ENCODE results near the gene OSBPL10. TPM values are rescaled to one million over a fixed set of nuclear protein-coding genes. Genes with fewer than 3 reads are reported as not detected.

The OSBPL10 gene
- polyA plus RNA-seq, 2 of the 4 experiments (the other 2 are of a cell fraction) = 9.2 to 17.0 TPM

GRCh38 chr3:31624083-31624709, 356.9 kb downstream of the OSBPL10 start (continued):
- TF ChIP-seq PBX3 (IDR thresholded peaks at IDR 0.05) (no peak), POLR2AphosphoS2 (conservative IDR thresholded peaks at IDR 0.05; ENCODE audit: low read length) (no peak), NFE2L2 (conservative IDR thresholded peaks at IDR 0.05; ENCODE audit: low read length) (no peak), EHF (CRISPR knock-in tag; IDR thresholded peaks at IDR 0.05) (no peak)

GRCh38 chr3:31622636-31623288, 358.3 kb downstream of the OSBPL10 start:
- Histone ChIP-seq H3K9me3 (no peaks in the 10 kb centered on the region), H3K4me1 (no peaks in the 10 kb centered on the region), H3K4me3 (no peak overlapping the region), H3K27ac (no peak overlapping the region), H3K4me2 (no peak overlapping the region)
- TF ChIP-seq KDM1A (IDR thresholded peaks at IDR 0.05; ENCODE audit: low read depth) (no peak), NPAS2 (CRISPR knock-in tag; IDR thresholded peaks at IDR 0.05; ENCODE audit: borderline replicate concordance) (no peak)
- DNase-seq (ENCODE audit: low read depth in 1 of 2, low spot score in 1 of 2) (no peak), FAIRE-seq (no peak), ATAC-seq (no peak)
- POLR2A ChIA-PET = no interaction called here
- WGBS (ENCODE audit: missing lambda C conversion rate) = 80% methylated on average over 4 of the region's 4 CpGs
- CTCF ChIA-PET = no interaction called here

- H3K9me3 ChIP-seq = no peaks in the 10 kb centered on the region
- ChIA-PET CTCF (no interaction called here), POLR2A (no interaction called here)
- 88% methylated on average over 3 of the region's 3 CpGs for WGBS (ENCODE audit: missing lambda C conversion rate)
- no peak for ATAC-seq
- TF ChIP-seq CBX2 (IDR thresholded peaks at IDR 0.05; ENCODE audit: borderline replicate concordance, low read depth) (no peak), ZNF302 (CRISPR knock-in tag; IDR thresholded peaks at IDR 0.05) (no peak), FOXS1 (CRISPR knock-in tag; IDR thresholded peaks at IDR 0.05) (no peak), FOSL2 (IDR thresholded peaks at IDR 0.05) (no peak), FOSL2 (CRISPR knock-in tag; IDR thresholded peaks at IDR 0.05) (no peak), REST (IDR thresholded peaks at IDR 0.05) (no peak), NR3C1 (IDR thresholded peaks at IDR 0.05) (no peak), USF2 (IDR thresholded peaks at IDR 0.05) (no peak), SREBF2 (IDR thresholded peaks at IDR 0.05) (no peak), MAFK (IDR thresholded peaks at IDR 0.05; ENCODE audit: partially characterized antibody) (no peak), CTCF (IDR thresholded peaks at IDR 0.05) (no peak), CEBPB (IDR thresholded peaks at IDR 0.05) (no peak), MAX (IDR thresholded peaks at IDR 0.05) (no peak), HOXA7 (CRISPR knock-in tag; IDR thresholded peaks at IDR 0.05) (no peak), MAZ (IDR thresholded peaks at IDR 0.05; ENCODE audit: borderline replicate concordance, low read depth, low read length) (no peak), RARB (CRISPR knock-in tag; IDR thresholded peaks at IDR 0.05) (no peak)
- no peak overlapping the region for H3K4me3 ChIP-seq
- peaks cover under 1% of the 10 kb centered on the region; the same call in 1 of the 3 replicates for H3K4me1 ChIP-seq
- no peak for DNase-seq (ENCODE audit: low read depth in 1 of 2, low spot score in 1 of 2)
- H3K4me2 ChIP-seq = no peak overlapping the region
- no peak for FAIRE-seq
- no peak overlapping the region for H3K27ac ChIP-seq
These were observed 359.7 kb downstream of the OSBPL10 start for GRCh38 chr3:31621314-31621713.

Data from A549 (cell line).